GM19438 (cell line): ENCODE results near the gene PEBP1.

ENCODE experiments used
- ATAC-seq: cut with Tn5 transposase; IDR thresholded peaks from one replicate; pipeline ENCODE4 v1.9.1; 2021; ENCODE audit warnings: low read depth; ENCODE audit not compliant: unreplicated experiment

PEBP1 gene

GRCh38 chr12:118189741-118190191, 53.8 kb downstream of the PEBP1 start:
- ATAC-seq: no peak

- ATAC-seq: no peak
Measured at GRCh38 chr12:118190266-118190665, 54.3 kb downstream of the PEBP1 start.

DNA sequence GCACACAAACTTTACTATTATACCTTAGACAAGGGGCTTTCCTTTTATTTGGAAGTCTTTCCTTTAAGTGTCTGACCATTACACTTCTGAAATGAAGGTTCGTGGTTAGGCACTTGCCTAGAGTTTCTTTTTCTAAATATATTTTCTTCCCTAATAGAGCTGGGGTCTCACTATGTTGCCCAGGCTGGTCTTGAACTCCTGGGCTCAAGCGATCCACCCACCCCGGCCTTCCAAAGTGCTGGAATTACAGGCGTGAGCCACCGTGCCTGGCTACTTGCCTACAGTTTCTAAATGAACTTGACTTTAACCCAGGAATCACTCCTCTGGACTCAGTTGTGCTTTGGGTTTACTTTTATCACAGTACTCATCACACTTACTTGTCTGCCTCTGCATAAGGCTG, 57.6 kb downstream of the PEBP1 start:
- ATAC-seq: no peak

DNA sequence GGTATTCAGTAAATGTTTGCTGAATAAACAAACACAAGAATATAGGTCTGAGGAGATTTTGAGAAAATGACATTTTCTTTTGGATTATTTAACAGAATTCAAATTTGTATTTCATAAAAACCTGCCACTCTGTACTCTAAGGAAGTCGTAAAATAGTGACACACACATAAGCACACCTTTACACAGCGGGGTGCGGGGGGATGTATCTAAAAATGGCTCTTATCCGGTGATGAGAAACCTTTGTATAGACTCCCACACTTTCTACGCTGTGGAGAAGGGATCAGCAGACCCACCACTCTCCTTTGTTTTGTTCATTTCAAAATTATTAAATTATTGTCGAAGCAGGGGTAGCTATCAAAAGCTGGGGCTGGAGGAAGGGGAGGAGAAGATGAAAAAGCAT, 58.0 kb downstream of the PEBP1 start:
- no peak for ATAC-seq
